Fibroblast of the aortic adventitia (primary cell): Measurements from ENCODE around the gene SMIM1. TPM values are rescaled to one million over a fixed set of nuclear protein-coding genes. Genes with fewer than 3 reads are reported as not detected.

ENCODE experiments used
- DNase-seq: peaks from one replicate; pipeline ENCODE4 v3.0.0-alpha.2; 2010; ENCODE audit warnings: low read depth
- H3K4me3 ChIP-seq: 2 replicates; pipeline ENCODE4 v1.5.1; 2011; ENCODE audit warnings: low read depth, mild to moderate bottlenecking, control low read depth, low read length, moderate library complexity
- total RNA-seq: library from RNA; depleted of rRNA; stranded (reverse); fragments of >200 nt; gene quantifications from 2 replicates; pipeline ENCODE4 v1.2.3, GENCODE V29; 2012; ENCODE audit warnings: low replicate concordance
- TF ChIP-seq, protein P1 (sequence below): IDR thresholded peaks from 2 replicates; pipeline ENCODE4 v1.5.1; 2011; ENCODE audit warnings: mild to moderate bottlenecking, low read length, control low read depth, inconsistent platforms; ENCODE audit not compliant: insufficient read depth

SMIM1 gene
- total RNA-seq, 1 donor, result not detected

- H3K4me3 ChIP-seq, result no peak overlapping the region
- DNase-seq, result no peak
- TF ChIP-seq, protein P1, sequence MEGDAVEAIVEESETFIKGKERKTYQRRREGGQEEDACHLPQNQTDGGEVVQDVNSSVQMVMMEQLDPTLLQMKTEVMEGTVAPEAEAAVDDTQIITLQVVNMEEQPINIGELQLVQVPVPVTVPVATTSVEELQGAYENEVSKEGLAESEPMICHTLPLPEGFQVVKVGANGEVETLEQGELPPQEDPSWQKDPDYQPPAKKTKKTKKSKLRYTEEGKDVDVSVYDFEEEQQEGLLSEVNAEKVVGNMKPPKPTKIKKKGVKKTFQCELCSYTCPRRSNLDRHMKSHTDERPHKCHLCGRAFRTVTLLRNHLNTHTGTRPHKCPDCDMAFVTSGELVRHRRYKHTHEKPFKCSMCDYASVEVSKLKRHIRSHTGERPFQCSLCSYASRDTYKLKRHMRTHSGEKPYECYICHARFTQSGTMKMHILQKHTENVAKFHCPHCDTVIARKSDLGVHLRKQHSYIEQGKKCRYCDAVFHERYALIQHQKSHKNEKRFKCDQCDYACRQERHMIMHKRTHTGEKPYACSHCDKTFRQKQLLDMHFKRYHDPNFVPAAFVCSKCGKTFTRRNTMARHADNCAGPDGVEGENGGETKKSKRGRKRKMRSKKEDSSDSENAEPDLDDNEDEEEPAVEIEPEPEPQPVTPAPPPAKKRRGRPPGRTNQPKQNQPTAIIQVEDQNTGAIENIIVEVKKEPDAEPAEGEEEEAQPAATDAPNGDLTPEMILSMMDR, result no peak
Measured at GRCh38 chr1:3819771-3820200, 47.2 kb downstream of the SMIM1 start.

- no peak for DNase-seq
- TF ChIP-seq, protein P1, result no peak
- H3K4me3 ChIP-seq, result no peak overlapping the region
Measured at GRCh38 chr1:3820316-3820715, 47.8 kb downstream of the SMIM1 start.

- no peak overlapping the region for H3K4me3 ChIP-seq
- TF ChIP-seq, protein P1, result no peak
- no peak for DNase-seq
Measured at GRCh38 chr1:3821004-3821403, 48.5 kb downstream of the SMIM1 start.

DNA sequence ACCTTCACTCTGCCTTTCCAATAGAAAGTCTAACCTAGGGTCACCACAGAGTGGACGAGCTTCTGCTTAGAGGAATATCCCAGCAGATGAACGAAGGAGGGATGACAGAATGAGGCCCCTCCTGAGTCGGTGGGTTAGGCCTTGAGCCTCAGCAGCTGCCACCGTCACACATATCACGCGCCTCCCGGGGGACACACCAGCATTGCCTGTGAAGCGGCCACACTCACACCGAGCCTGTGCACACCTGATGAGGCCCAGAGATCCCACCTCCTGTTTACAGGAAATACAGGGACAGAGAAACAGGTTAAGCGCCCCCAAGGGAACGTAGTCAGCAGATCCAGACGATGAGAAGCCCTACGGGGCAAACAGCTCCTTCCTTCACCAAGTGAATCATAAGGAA is 48.9 kb downstream of the SMIM1 start:
- TF ChIP-seq, protein P1, result no peak

DNA sequence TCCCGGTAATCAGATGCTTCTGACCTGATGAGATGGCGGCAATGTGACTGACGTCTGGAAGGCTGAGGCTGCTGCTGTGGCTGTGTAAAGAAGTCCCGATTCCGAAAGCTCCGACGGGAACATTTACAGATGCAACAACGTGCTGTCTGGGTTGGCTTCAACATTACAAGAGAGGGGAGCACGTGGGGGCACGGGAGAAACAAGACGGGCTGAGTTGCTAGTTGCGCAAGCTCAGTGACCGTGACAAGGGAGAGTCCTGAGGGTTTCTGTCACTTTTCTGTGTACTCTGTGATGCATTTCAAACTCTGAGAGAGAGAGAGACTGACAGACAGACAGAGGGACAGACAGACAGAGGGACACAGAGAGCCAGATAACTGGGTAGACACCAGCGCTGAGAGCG is 49.4 kb downstream of the SMIM1 start:
- TF ChIP-seq, protein P1, result no peak
- no peak for DNase-seq
- H3K4me3 ChIP-seq, result no peak overlapping the region

More for the DNA sequence above, 48.9 kb downstream of the SMIM1 start:
- no peak overlapping the region for H3K4me3 ChIP-seq
- no peak for DNase-seq

DNA sequence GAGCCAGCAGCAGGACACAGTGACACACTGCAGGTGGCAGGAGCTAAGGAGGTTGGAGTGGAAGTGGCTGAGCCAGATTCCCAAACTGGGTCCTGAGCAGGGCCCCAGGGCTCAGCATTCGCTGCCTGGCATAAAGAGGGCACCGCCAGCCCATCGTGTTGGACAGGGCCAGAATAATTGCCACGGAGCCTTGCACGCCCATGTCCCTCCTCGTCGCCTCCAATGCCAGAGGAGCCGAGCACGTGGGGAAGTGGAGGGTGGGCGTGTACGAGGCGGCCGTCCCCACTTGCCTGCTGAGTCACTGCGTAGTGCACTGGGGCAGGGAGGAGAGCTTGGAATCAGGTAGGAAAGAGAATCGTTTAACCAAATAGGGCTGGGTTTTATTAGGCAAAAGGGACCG is 49.9 kb downstream of the SMIM1 start:
- TF ChIP-seq, protein P1, result no peak
- no peak for DNase-seq
- no peak overlapping the region for H3K4me3 ChIP-seq

DNA sequence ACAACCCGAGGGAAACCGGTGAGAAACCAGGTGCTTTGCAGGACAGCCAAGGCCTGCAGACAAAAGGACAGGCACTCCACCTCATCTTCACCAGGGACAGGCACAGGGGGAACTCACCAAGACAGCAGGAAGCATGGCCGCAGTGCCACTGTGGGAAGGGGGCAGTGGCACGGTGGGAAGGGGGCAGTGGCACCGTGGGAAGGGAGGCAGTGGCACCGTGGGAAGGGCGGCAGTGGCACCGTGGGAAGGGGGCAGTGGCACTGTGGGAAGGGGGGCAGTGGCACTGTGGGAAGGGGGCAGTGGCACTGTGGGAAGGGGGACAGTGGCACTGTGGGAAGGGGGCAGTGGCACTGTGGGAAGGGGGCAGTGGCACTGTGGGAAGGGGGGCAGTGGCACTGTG is 52.1 kb downstream of the SMIM1 start:
- TF ChIP-seq, protein P1, result no peak
- no peak overlapping the region for H3K4me3 ChIP-seq
- DNase-seq, result no peak
